ACC112 (cell line): Measurements from ENCODE around the gene AFF4.
A peak's percentile ranks its signal among the peaks of the same experiment; 100 is the strongest.
"Not testable (repeated sequence)": the region's sequence is repeated elsewhere in the genome, so short reads cannot be mapped to it uniquely, and the experiment has no call there.

Experiments
- H2AFZ ChIP-seq: fragments of 200-600 bp; sonication (generic); one replicate; pipeline ENCODE4 v1.6.0; 2017; ENCODE audit warnings: antibody characterized with exemption, low read length; ENCODE audit not compliant: unreplicated experiment
- H3K27ac ChIP-seq: fragments of 200-600 bp; sonication (generic); 2 replicates; pipeline ENCODE4 v1.5.1; 2014; ENCODE audit warnings: low read depth, mild to moderate bottlenecking, antibody characterized with exemption, low read length, moderate library complexity
- H3K27me3 ChIP-seq: fragments of 200-600 bp; sonication (generic); 2 replicates; pipeline ENCODE4 v1.6.1; 2014; ENCODE audit warnings: mild to moderate bottlenecking, antibody characterized with exemption, low read length, moderate library complexity, mixed read lengths; ENCODE audit not compliant: insufficient read depth
- H3K36me3 ChIP-seq: fragments of 200-600 bp; sonication (generic); 2 replicates; pipeline ENCODE4 v1.6.1; 2016; ENCODE audit warnings: mild to moderate bottlenecking, antibody characterized with exemption, low read length, moderate library complexity, mixed read lengths; ENCODE audit not compliant: insufficient read depth
- H3K4me1 ChIP-seq: fragments of 200-600 bp; sonication (generic); one replicate; pipeline ENCODE4 v1.6.1; 2016; ENCODE audit warnings: low read length, mixed read lengths; ENCODE audit not compliant: insufficient read depth, unreplicated experiment, control insufficient read depth
- H3K4me3 ChIP-seq: fragments of 200-600 bp; sonication (generic); 2 replicates; pipeline ENCODE4 v1.5.1; 2014; ENCODE audit warnings: mild to moderate bottlenecking, low read depth, low read length
- H3K79me2 ChIP-seq: fragments of 200-600 bp; sonication (generic); one replicate; pipeline ENCODE4 v1.6.0; 2016; ENCODE audit warnings: low read length; ENCODE audit not compliant: control insufficient read depth, unreplicated experiment, insufficient read depth

The AFF4 gene

GRCh38 chr5:132963171-132964104 is at the start of gene AFF4:
AFF4 (minus strand) TSS chr5:132963634; CDS start chr5:132937189, 26,445 bp downstream.
- Histone ChIP-seq H3K4me3 (peak within 1 kb of the TSS; percentile 77), H3K4me1 (peaks cover 17% of the 10 kb centered on the region), H3K36me3 (no peaks in the 10 kb centered on the region), H2AFZ (peak within 1 kb of the TSS; percentile 90), H3K27ac (peak within 1 kb of the TSS; percentile 91), H3K79me2 (peaks cover 48% of the 10 kb centered on the region), H3K27me3 (no peaks in the 10 kb centered on the region)

- not testable (repeated sequence) for H3K79me2 ChIP-seq, H3K36me3 ChIP-seq
These were observed 45.0 kb upstream of the AFF4 start for GRCh38 chr5:133008455-133008854.

GRCh38 chr5:133006653-133007052 is 43.2 kb upstream of the AFF4 start:
- Histone ChIP-seq H3K4me3 (no peak overlapping the region), H3K79me2 (peaks cover 3% of the 10 kb centered on the region), H3K36me3 (peaks cover 5% of the 10 kb centered on the region), H3K4me1 (peaks cover 3% of the 10 kb centered on the region), H3K27me3 (no peaks in the 10 kb centered on the region), H3K27ac (no peak overlapping the region; the same call in 1 of the 2 replicates), H2AFZ (no peak overlapping the region)

More at GRCh38 chr5:133008455-133008854, 45.0 kb upstream of the AFF4 start:
- not testable (repeated sequence) for H3K27me3 ChIP-seq, H3K4me1 ChIP-seq, H2AFZ ChIP-seq, H3K4me3 ChIP-seq, H3K27ac ChIP-seq

GRCh38 chr5:132999246-132999645 is 35.8 kb upstream of the AFF4 start:
- H2AFZ ChIP-seq: no peak overlapping the region
- no peaks in the 10 kb centered on the region for H3K27me3 ChIP-seq
- no peaks in the 10 kb centered on the region for H3K4me1 ChIP-seq
- H3K36me3 ChIP-seq: no peaks in the 10 kb centered on the region
- no peaks in the 10 kb centered on the region for H3K79me2 ChIP-seq
- H3K27ac ChIP-seq: no peak overlapping the region
- no peak overlapping the region for H3K4me3 ChIP-seq

- no peaks in the 10 kb centered on the region for H3K36me3 ChIP-seq
- no peak overlapping the region for H3K27ac ChIP-seq
- H3K4me1 ChIP-seq: no peaks in the 10 kb centered on the region
- H3K4me3 ChIP-seq: no peak overlapping the region
- no peaks in the 10 kb centered on the region for H3K27me3 ChIP-seq
- no peaks in the 10 kb centered on the region for H3K79me2 ChIP-seq
- H2AFZ ChIP-seq: no peak overlapping the region
These were observed 35.1 kb upstream of the AFF4 start for GRCh38 chr5:132998556-132998955.

GRCh38 chr5:132996307-132996706 is 32.9 kb upstream of the AFF4 start:
- no peaks in the 10 kb centered on the region for H3K27me3 ChIP-seq
- H3K4me3 ChIP-seq: no peak overlapping the region
- H3K4me1 ChIP-seq: no peaks in the 10 kb centered on the region
- no peaks in the 10 kb centered on the region for H3K79me2 ChIP-seq
- no peak overlapping the region for H2AFZ ChIP-seq
- no peak overlapping the region for H3K27ac ChIP-seq
- no peaks in the 10 kb centered on the region for H3K36me3 ChIP-seq

- Histone ChIP-seq H3K4me1 (no peaks in the 10 kb centered on the region), H2AFZ (no peak overlapping the region), H3K27ac (no peak overlapping the region), H3K4me3 (no peak overlapping the region), H3K36me3 (no peaks in the 10 kb centered on the region), H3K27me3 (no peaks in the 10 kb centered on the region), H3K79me2 (no peaks in the 10 kb centered on the region)
These were observed 24.3 kb upstream of the AFF4 start for GRCh38 chr5:132987531-132988408.

- H3K4me3 ChIP-seq, H3K79me2 ChIP-seq, H3K4me1 ChIP-seq, H3K27ac ChIP-seq, H2AFZ ChIP-seq, H3K36me3 ChIP-seq, H3K27me3 ChIP-seq: not testable (repeated sequence)
These were observed 19.5 kb upstream of the AFF4 start for GRCh38 chr5:132982971-132983370.

GRCh38 chr5:132981288-132981687 is 17.9 kb upstream of the AFF4 start:
- Histone ChIP-seq H3K4me1 (no peaks in the 10 kb centered on the region), H3K36me3 (0 out of 2 replicates have a peak, but pooled peaks cover 3% of the 10 kb centered on the region), H3K79me2 (no peaks in the 10 kb centered on the region), H3K27ac (no peak overlapping the region), H3K4me3 (no peak overlapping the region), H3K27me3 (no peaks in the 10 kb centered on the region), H2AFZ (no peak overlapping the region)

GRCh38 chr5:132979976-132980375 is 16.5 kb upstream of the AFF4 start:
- Histone ChIP-seq H2AFZ (no peak overlapping the region), H3K4me1 (no peaks in the 10 kb centered on the region), H3K27ac (no peak overlapping the region), H3K4me3 (no peak overlapping the region), H3K27me3 (no peaks in the 10 kb centered on the region), H3K79me2 (no peaks in the 10 kb centered on the region), H3K36me3 (0 out of 2 replicates have a peak, but pooled peaks cover 3% of the 10 kb centered on the region)
